ENCODE measurements around the gene SCN3B.

SCN3B gene

DNA sequence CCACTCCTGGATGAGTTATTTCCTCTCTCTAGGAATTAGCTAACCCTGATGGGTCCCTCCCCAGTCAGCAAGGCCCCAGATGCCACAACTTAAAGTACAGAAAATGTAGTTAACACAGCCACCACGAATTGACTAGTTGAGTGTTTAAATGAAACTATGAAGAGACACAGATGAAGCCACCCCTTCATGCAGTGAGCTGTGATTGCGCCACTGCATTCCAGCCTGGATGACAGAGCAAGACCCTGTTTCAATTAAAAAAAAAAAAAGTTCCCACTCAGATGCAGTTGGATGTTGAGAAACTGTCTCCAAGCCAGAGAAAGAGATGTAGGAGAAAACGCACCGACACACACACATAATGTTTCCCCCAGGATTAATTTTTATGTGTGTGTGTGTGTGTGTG lies 53.3 kb downstream of the SCN3B start:
- DNase-seq: no peak
- TF ChIP-seq GATA1 (IDR thresholded peaks at IDR 0.05; ENCODE audit: low read depth, low read length): no peak
- TF ChIP-seq POLR2A (IDR thresholded peaks at IDR 0.05; ENCODE audit: low read length): no peak

GRCh38 chr11:123597859-123598258 lies 56.6 kb downstream of the SCN3B start:
- DNase-seq: no peak
- no peak for TF ChIP-seq POLR2A (IDR thresholded peaks at IDR 0.05; ENCODE audit: low read length)
- TF ChIP-seq GATA1 (IDR thresholded peaks at IDR 0.05; ENCODE audit: low read depth, low read length): no peak

- DNase-seq: no peak
- TF ChIP-seq GATA1 (IDR thresholded peaks at IDR 0.05; ENCODE audit: low read depth, low read length) (no peak), POLR2A (IDR thresholded peaks at IDR 0.05; ENCODE audit: low read length) (no peak)
Measured at GRCh38 chr11:123594921-123595320, 59.5 kb downstream of the SCN3B start.

DNA sequence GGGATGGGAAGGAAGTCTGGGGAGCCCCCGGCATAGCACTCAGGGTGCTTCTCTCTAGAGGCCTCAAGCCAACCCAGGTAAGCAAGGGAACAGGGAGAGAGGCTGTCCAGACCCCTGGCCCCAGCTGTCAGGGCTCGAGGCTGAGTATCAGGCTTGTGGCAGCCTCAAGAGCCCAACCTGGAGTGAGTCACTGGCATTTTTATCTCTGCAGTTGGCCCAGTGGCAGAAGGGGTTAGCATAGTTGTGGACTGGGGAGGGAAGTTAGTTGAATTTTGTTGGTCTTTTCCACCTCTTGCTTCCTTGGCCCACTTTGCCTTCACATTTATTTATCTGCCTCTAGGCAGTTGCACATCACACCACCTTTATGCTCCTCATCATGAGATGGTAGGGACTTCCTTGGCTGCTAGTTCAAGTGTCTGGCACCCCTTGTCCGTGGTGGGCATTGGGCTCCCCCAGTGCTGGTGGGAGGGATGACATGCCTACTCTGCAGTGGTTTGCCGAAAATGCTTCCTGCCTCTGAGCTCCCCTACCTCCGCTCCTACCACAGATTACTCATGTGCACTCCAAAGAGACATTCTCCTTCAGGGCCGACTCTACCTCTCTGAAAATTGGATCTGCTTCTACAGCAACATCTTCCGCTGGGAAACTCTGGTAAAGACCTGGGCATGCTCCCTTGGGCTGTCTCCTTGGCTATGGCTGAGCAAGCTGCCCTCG lies 60.1 kb downstream of the SCN3B start:
- TF ChIP-seq POLR2A (IDR thresholded peaks at IDR 0.05; ENCODE audit: low read length): no peak
- TF ChIP-seq GATA1 (IDR thresholded peaks at IDR 0.05; ENCODE audit: low read depth, low read length): no peak

DNA sequence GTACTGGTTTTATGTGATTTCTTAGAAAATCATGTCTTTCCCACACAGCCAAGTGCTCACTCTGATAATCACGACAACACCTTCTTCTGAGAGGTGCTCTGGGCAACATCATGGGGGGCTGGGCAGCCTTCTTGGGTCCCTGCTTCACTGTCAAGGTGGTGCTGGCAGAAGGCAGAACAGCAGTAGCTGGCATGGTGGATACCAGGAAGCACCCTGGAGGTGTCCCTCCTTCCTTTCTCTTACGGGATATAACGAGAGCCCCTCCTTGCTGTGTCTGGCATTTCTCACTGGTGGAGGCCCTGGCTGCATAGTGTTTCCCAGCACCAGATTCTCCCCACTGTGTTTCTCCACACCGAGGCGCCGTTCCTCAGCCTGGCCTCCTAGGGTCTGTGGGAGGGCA lies 60.9 kb downstream of the SCN3B start:
- DNase-seq: no peak
- TF ChIP-seq POLR2A (IDR thresholded peaks at IDR 0.05; ENCODE audit: low read length) (no peak), GATA1 (IDR thresholded peaks at IDR 0.05; ENCODE audit: low read depth, low read length) (no peak)

More for the DNA sequence above, 60.1 kb downstream of the SCN3B start:
- no peak for DNase-seq

DNA sequence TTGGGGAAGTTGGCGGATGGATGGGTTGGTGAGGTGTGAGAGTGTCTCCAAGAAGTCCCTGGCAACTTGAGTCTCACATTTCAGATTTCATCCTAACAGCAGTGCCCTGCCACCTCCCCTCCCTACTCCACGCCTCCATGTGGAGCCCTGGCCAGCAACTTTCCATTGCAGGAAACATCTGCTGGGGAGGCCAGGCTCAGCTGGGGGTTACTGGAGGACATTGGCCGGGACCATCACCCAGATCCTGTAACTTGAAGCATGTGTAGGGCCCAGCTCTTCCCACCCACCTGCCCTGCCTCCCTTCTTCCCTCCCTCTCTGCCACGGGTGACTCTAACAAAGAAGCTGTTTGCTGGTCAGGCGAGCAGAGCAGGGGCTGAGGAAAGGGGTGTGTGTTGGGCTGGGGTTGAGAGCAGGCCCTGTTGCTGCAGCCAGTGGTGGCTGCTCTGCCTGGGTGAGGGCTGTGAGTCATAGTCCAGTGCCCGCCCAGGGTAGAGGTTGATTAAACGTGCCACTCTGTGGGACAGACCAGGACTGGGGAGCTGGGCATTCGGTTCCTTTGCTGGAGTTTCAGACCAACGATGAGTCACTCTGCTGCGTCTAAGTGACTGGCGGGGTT lies 64.0 kb downstream of the SCN3B start:
- TF ChIP-seq POLR2A (IDR thresholded peaks at IDR 0.05; ENCODE audit: low read length) (no peak), GATA1 (IDR thresholded peaks at IDR 0.05; ENCODE audit: low read depth, low read length) (no peak)
- DNase-seq: no peak

DNA sequence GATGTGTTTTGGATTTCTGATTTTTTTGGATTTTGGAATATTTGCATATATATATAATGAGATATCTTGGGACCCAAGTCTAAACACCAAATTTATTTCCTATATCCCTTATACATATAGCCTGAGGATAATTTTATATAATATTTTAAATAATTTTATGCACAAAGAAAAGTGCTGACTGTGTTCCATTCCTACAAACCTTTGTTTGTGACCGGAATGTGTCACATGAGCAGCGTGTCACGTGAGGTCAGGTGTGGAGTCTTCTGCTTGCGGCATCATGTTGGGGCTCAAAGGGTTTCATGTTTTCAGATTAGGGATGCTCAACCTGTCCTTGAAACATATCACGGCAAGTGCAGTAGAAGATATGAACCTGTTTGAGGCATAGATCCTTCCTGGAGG lies 65.6 kb downstream of the SCN3B start:
- TF ChIP-seq GATA1 (IDR thresholded peaks at IDR 0.05; ENCODE audit: low read depth, low read length) (no peak), POLR2A (IDR thresholded peaks at IDR 0.05; ENCODE audit: low read length) (no peak)
- no peak for DNase-seq

GRCh38 chr11:123588117-123588863 lies 66.1 kb downstream of the SCN3B start:
- TF ChIP-seq POLR2A (IDR thresholded peaks at IDR 0.05; ENCODE audit: low read length): no peak
- TF ChIP-seq GATA1 (IDR thresholded peaks at IDR 0.05; ENCODE audit: low read depth, low read length): no peak
- DNase-seq: no peak

- no peak for DNase-seq
Measured at GRCh38 chr11:123587559-123587958, 66.9 kb downstream of the SCN3B start.

DNA sequence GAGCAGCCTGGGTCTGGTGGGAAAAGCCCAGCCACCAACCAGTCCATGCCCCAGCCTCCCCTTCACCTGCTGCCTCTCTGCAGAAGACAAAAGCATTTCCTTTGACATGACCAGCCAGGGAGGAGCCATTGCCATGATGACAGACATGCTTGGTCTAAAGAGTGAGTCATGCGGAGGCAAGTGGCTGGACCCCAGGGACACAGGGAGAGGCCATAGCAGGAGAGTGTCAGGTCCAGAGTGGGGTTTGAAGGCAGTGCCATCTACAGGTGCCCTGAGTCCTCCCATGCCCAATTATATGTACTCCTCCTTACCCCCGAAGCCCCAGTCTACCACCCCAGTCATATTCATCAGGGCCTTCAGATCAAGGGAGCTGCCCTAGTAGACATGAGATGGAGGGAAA lies 67.4 kb downstream of the SCN3B start:
- no peak for DNase-seq
- no peak for TF ChIP-seq GATA1 (IDR thresholded peaks at IDR 0.05; ENCODE audit: low read depth, low read length)
- no peak for TF ChIP-seq POLR2A (IDR thresholded peaks at IDR 0.05; ENCODE audit: low read length)

More at GRCh38 chr11:123587559-123587958, 66.9 kb downstream of the SCN3B start:
- no peak for TF ChIP-seq POLR2A (IDR thresholded peaks at IDR 0.05; ENCODE audit: low read length)
- TF ChIP-seq GATA1 (IDR thresholded peaks at IDR 0.05; ENCODE audit: low read depth, low read length): no peak

- no peak for TF ChIP-seq GATA1 (IDR thresholded peaks at IDR 0.05; ENCODE audit: low read depth, low read length)
- DNase-seq: no peak
Measured at GRCh38 chr11:123586568-123586967, 67.9 kb downstream of the SCN3B start.

- DNase-seq: no peak
- TF ChIP-seq GATA1 (IDR thresholded peaks at IDR 0.05; ENCODE audit: low read depth, low read length) (no peak), POLR2A (IDR thresholded peaks at IDR 0.05; ENCODE audit: low read length) (no peak)
Measured at GRCh38 chr11:123585706-123586105, 68.7 kb downstream of the SCN3B start.

DNA sequence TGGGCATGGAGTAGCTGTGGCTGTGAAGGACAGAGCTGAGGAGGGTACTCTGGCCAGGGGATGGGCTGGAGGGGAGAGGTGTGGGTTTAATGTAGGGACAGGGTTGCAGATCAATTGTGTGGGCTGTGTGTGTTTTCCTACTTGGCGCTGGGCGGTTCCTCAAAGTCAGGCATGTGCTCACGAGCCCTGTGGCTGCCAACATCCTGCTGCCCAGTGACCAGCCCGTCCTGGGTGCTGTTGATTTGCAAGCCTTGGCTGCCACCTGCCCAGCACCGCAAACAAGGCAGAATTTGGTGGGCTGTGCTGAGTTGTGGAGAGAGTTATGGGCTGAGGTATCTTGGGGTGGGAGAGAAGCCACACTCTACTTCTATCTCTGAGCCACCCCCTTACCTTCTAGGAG lies 69.2 kb downstream of the SCN3B start:
- DNase-seq: no peak
- no peak for TF ChIP-seq GATA1 (IDR thresholded peaks at IDR 0.05; ENCODE audit: low read depth, low read length)
- TF ChIP-seq POLR2A (IDR thresholded peaks at IDR 0.05; ENCODE audit: low read length): no peak

DNA sequence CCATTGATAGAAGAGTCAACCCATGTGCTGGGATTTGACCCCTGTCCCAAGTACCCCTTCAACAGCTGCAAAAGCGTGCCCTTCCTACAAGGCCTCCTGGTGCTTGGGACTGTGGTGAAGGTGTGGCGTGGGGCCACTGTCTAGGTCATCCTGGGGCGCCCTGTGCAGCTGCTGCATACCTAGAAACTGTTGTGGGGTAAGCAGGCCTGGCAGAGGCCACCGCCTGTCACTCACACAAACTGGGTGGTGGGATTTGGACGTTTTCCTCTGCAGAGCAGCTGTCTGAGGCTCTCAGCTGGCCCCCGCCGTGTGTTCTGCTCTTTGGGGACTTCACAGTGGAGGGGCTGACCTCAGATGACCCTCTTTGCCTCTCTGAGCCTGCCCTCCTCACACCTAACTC lies 69.7 kb downstream of the SCN3B start:
- TF ChIP-seq POLR2A (IDR thresholded peaks at IDR 0.05; ENCODE audit: low read length) (no peak), GATA1 (IDR thresholded peaks at IDR 0.05; ENCODE audit: low read depth, low read length) (no peak)

More for the DNA sequence above, 69.7 kb downstream of the SCN3B start:
- no peak for DNase-seq

Measured in erythroblast (primary cell).